Gastrocnemius medialis (tissue), 4 donors: ENCODE results near the gene PRR5. TPM values are rescaled to one million over a fixed set of nuclear protein-coding genes. Genes with fewer than 3 reads are reported as not detected.
A peak's percentile ranks its signal among the peaks of the same experiment; 100 is the strongest.

Experiments used
- ATAC-seq, 2 donors: fragments of 150-250 bp; one replicate each; pipeline ENCODE4 v1.9.1; 2016
- DNase-seq, 2 donors: peaks; one replicate each; pipeline ENCODE4 v3.0.0-alpha.2; 2019
- H3K27ac ChIP-seq, 4 donors: fragments of 200-600 bp; sonication (generic); 1 replicate in 1 of 4; 2 replicates in 3 of 4; pipeline ENCODE4 v1.5.1; 2016 to 2018; ENCODE audit warnings: mild to moderate bottlenecking in 2 of 4, moderate library complexity in 1 of 4
- H3K27me3 ChIP-seq, 3 donors: fragments of 200-600 bp; sonication (generic) in 2 of 3; 1 replicate in 1 of 3; 2 replicates in 2 of 3; pipeline versions ENCODE4 v1.5.1 to v1.6.0; 2016 to 2019; ENCODE audit warnings: mild to moderate bottlenecking in 1 of 3, moderate library complexity in 1 of 3
- H3K36me3 ChIP-seq, 2 donors: fragments of 200-600 bp; sonication (generic) in 1 of 2; one replicate each; pipeline ENCODE4 v1.5.1; 2017 to 2018
- H3K4me1 ChIP-seq, 2 donors: fragments of 200-600 bp; sonication (generic) in 1 of 2; one replicate each; pipeline ENCODE4 v1.5.1; 2016 to 2017; ENCODE audit warnings: mild to moderate bottlenecking in 2 of 2
- H3K4me3 ChIP-seq, 4 donors: fragments of 200-600 bp; sonication (generic) in 3 of 4; 1 replicate in 1 of 4; 2 replicates in 3 of 4; pipeline ENCODE4 v1.5.1; 2016 to 2019; ENCODE audit warnings: mild to moderate bottlenecking in 2 of 4
- H3K9me3 ChIP-seq, 3 donors: fragments of 200-600 bp; sonication (generic) in 2 of 3; 1 replicate in 1 of 3; 2 replicates in 2 of 3; pipeline ENCODE4 v1.5.1; 2016 to 2019
- POLR2A ChIP-seq, 2 donors: fragments of 450-650 bp; IDR thresholded peaks; one replicate each; pipeline ENCODE4 v1.6.1; 2017; ENCODE audit warnings: antibody characterized with exemption in 2 of 2, mild to moderate bottlenecking in 2 of 2, moderate library complexity in 2 of 2
- in situ Hi-C, 4 donors: fragments of 200-750 bp; cut with MboI; loops; one replicate each; pipeline versions ENCODE4 v1.15.0 to v1.8.0; 2017; ENCODE audit warnings: low sequenced_read_pairs in 4 of 4
- intact Hi-C: fragments of 100-400 bp; cut with DNase I; formaldehyde crosslinking; loops from one replicate; pipeline ENCODE4 v1.15.1; 2023; ENCODE audit warnings: low total_unique reads
- total RNA-seq, 4 donors: library from RNA; depleted of rRNA; stranded (reverse); fragments of >200 nt; gene quantifications; one replicate each; pipeline versions ENCODE4 v1.1.0 to v1.2.3, GENCODE V29; 2016
- TF ChIP-seq, protein P1 (sequence below), 5 experiments: fragments of 450-650 bp in 3 of 5; fragments of 200-600 bp in 2 of 5; sonication (generic) in 2 of 5; IDR thresholded peaks in 4 of 5; conservative IDR thresholded peaks in 1 of 5; 1 replicate in 4 of 5; 2 replicates in 1 of 5; pipeline ENCODE4 v1.5.1; 2016 to 2019; ENCODE audit warnings: antibody characterized with exemption in 5 of 5, mild to moderate bottlenecking in 3 of 5, moderate library complexity in 3 of 5

PRR5 gene
- total RNA-seq, 4 donors from 2014 or later, result 0.34 to 15.2 (median 1.3) TPM

DNA sequence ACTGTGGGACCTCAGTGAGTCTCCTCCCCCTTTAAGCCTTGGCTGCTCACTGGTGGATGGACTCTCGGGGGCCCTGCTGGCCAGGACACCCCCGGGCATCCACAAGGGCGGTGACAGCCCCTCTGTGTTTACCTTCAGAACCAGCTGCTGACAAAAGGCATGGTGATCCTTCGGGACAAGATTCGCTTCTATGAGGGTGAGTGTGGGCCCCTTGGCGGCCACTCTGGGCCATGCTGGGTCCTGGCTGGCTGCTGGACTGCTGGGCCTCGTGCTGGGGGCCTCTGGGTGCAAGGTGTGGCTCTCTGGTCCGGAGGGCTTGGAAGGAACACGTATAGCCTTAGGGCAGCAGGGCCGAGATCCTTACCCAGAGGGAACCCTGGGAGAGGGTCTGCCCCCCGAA lies 24.4 kb downstream of the PRR5 start:
- Histone ChIP-seq H3K4me1 (peaks cover 0 to 13% of the 10 kb centered on the region in 2 donors), H3K27me3 (peaks cover 6 to 14% (median 8%) of the 10 kb centered on the region in 3 donors), H3K9me3 (no peaks in the 10 kb centered on the region), H3K4me3 (no peak overlapping the region), H3K27ac (no peak overlapping the region), H3K36me3 (no peaks in the 10 kb centered on the region)
- TF ChIP-seq POLR2A (IDR thresholded peaks at IDR 0.05), result no peak
- TF ChIP-seq, protein P1, sequence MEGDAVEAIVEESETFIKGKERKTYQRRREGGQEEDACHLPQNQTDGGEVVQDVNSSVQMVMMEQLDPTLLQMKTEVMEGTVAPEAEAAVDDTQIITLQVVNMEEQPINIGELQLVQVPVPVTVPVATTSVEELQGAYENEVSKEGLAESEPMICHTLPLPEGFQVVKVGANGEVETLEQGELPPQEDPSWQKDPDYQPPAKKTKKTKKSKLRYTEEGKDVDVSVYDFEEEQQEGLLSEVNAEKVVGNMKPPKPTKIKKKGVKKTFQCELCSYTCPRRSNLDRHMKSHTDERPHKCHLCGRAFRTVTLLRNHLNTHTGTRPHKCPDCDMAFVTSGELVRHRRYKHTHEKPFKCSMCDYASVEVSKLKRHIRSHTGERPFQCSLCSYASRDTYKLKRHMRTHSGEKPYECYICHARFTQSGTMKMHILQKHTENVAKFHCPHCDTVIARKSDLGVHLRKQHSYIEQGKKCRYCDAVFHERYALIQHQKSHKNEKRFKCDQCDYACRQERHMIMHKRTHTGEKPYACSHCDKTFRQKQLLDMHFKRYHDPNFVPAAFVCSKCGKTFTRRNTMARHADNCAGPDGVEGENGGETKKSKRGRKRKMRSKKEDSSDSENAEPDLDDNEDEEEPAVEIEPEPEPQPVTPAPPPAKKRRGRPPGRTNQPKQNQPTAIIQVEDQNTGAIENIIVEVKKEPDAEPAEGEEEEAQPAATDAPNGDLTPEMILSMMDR (IDR thresholded peaks at IDR 0.05 in 4 of 5, conservative IDR thresholded peaks at IDR 0.05 in 1 of 5), result no peak
- intact Hi-C loops, result no loop called here
- in situ Hi-C loops, result no loop called here
- DNase-seq (no peak), ATAC-seq (no peak)

DNA sequence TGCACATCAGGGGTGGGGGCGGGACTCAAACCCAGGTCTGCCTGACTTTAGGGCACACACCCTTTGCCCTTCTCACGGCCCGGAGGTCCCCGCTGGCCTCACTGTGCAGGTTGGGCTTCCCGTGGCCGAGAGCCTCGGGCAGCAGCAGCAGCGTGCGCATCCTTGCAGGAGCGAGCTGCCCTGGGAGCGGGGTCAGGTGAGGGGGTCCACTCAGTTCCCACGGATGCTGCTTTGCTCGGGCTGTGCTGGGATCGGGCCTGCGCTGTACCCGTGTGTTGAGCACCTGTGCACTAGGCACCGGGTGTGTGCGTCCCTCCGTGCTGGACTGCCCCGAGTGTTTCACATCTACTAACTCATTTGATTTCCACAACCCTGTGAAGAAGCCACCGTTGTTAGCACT lies 25.1 kb downstream of the PRR5 start:
- no peak for TF ChIP-seq POLR2A (IDR thresholded peaks at IDR 0.05)
- TF ChIP-seq, protein P1 (IDR thresholded peaks at IDR 0.05 in 4 of 5, conservative IDR thresholded peaks at IDR 0.05 in 1 of 5), result no peak
- no peak overlapping the region for H3K4me3 ChIP-seq
- H3K9me3 ChIP-seq, result no peaks in the 10 kb centered on the region
- DNase-seq, result no peak
- H3K36me3 ChIP-seq, result no peaks in the 10 kb centered on the region
- in situ Hi-C loops (no loop called here), intact Hi-C loops (no loop called here)
- H3K4me1 ChIP-seq, result peaks cover 0 to 13% of the 10 kb centered on the region in 2 donors
- no peak overlapping the region for H3K27ac ChIP-seq
- H3K27me3 ChIP-seq, result peaks cover 6 to 14% (median 8%) of the 10 kb centered on the region in 3 donors
- ATAC-seq, result no peak

DNA sequence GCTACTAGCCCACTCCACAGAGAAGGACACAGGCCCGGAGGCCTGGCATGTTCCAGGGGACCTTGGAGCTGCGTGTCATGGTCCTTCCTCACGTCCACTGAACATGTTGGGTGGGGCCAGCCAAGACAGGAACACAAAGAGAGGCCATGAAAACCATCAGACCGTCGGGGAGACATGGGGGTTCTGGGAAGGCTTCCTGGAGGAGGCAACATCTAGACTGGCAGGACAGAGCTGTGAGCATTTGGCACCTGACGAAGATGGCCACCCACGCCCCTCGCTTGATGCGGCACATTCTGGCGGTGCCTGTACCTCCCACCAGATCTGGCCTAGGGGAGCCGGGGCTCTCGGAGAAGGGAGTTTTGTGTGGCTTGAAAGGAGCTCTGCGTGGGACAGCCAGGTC lies 25.7 kb downstream of the PRR5 start:
- Histone ChIP-seq H3K36me3 (no peaks in the 10 kb centered on the region), H3K9me3 (no peaks in the 10 kb centered on the region), H3K4me3 (no peak overlapping the region), H3K27me3 (peaks cover 6 to 14% (median 8%) of the 10 kb centered on the region in 3 donors), H3K4me1 (peaks cover 0 to 13% of the 10 kb centered on the region in 2 donors), H3K27ac (no peak overlapping the region)
- intact Hi-C loops, result no loop called here
- in situ Hi-C loops, result no loop called here
- TF ChIP-seq, protein P1 (IDR thresholded peaks at IDR 0.05 in 4 of 5, conservative IDR thresholded peaks at IDR 0.05 in 1 of 5), result no peak
- no peak for DNase-seq
- no peak for ATAC-seq

DNA sequence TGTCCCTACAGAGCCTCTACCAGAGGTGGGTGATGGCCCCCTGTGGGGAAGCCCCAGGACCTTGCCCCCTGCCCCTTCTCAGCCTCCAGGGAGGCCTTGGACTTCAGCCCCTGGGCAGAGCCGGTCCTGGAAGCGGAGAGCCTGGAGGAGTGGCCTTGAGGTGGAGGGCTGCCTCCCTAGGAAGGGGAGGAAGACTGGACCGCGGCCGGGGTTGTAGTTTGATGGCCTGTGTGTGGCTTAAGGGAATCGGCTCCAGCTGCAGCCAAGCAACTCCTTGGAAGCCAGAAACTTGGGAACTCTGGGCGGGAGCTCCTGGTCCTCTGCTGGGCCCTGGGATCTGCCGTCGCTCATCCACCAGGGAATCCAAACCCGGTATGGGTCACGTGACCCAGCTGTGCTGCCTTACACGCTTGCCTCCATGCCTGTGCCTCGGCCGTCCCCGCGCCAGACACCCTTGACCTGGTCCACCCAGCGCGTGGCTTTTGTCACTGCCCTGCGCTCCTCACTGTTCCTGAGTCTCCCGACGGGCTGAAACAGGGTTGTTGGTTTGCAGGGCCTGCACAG lies 26.8 kb downstream of the PRR5 start:
- in situ Hi-C loops (no loop called here), intact Hi-C loops (no loop called here)
- Histone ChIP-seq H3K9me3 (no peaks in the 10 kb centered on the region), H3K27me3 (peaks cover 6 to 14% (median 8%) of the 10 kb centered on the region in 3 donors), H3K4me1 (peaks cover 0 to 13% of the 10 kb centered on the region in 2 donors), H3K36me3 (no peaks in the 10 kb centered on the region), H3K27ac (no peak overlapping the region), H3K4me3 (peak overlapping the region in 1 of 4 donors; percentile 13)
- ATAC-seq, result peak in 1 of 2 donors; percentile 18
- no peak for TF ChIP-seq POLR2A (IDR thresholded peaks at IDR 0.05)
- TF ChIP-seq, protein P1 (IDR thresholded peaks at IDR 0.05 in 4 of 5, conservative IDR thresholded peaks at IDR 0.05 in 1 of 5), result no peak
- DNase-seq, result no peak
